SU-DHL-6 (cell line): Measurements from ENCODE around the gene PALM.

ENCODE experiments used
- CTCF ChIP-seq: fragments of 200-600 bp; sonication (generic); IDR thresholded peaks from one replicate; pipeline ENCODE4 v1.5.1; 2017; ENCODE audit warnings: antibody characterized with exemption, mild to moderate bottlenecking, low read length, moderate library complexity; ENCODE audit not compliant: insufficient read depth, poor library complexity, severe bottlenecking
- EZH2phosphoT487 ChIP-seq: fragments of 200-600 bp; sonication (generic), shearing (Covaris generic); conservative IDR thresholded peaks from 2 replicates; pipeline ENCODE4 v1.6.1; 2018; ENCODE audit warnings: mild to moderate bottlenecking, antibody characterized with exemption, low read length, moderate library complexity, mixed read lengths

- no peak for TF ChIP-seq CTCF
- no peak for TF ChIP-seq EZH2phosphoT487
These were observed 27.4 kb upstream of the PALM start for GRCh38 chr19:681029-682019.
